Peyer's patch (tissue), 4 donors: ENCODE results near the gene LINGO1. TPM values are rescaled to one million over a fixed set of nuclear protein-coding genes. Genes with fewer than 3 reads are reported as not detected.
A peak's percentile ranks its signal among the peaks of the same experiment; 100 is the strongest.

Experiments
- DNase-seq, 3 donors: peaks; one replicate each; pipeline ENCODE4 v3.0.0-alpha.2; 2017 to 2019
- H3K27ac ChIP-seq, 4 donors: fragments of 200-600 bp; sonication (generic); one replicate each; pipeline ENCODE4 v1.5.1; 2016 to 2019
- H3K27me3 ChIP-seq, 2 donors: fragments of 200-600 bp; sonication (generic); one replicate each; pipeline ENCODE4 v1.5.1; 2019
- H3K36me3 ChIP-seq, 3 donors: fragments of 200-600 bp; sonication (generic); one replicate each; pipeline ENCODE4 v1.5.1; 2016 to 2019
- H3K4me1 ChIP-seq, 4 donors: fragments of 200-600 bp; sonication (generic); one replicate each; pipeline ENCODE4 v1.5.1; 2016 to 2019
- H3K4me3 ChIP-seq, 4 donors: fragments of 200-600 bp; sonication (generic); 1 replicate in 3 of 4; 2 replicates in 1 of 4; pipeline ENCODE4 v1.5.1; 2016 to 2019; ENCODE audit warnings: mild to moderate bottlenecking in 1 of 4
- H3K9me3 ChIP-seq, 4 donors: fragments of 200-600 bp; sonication (generic); one replicate each; pipeline ENCODE4 v1.5.1; 2016 to 2019; ENCODE audit warnings: mild to moderate bottlenecking in 1 of 4
- CTCF ChIP-seq, 6 experiments: fragments of 450-650 bp in 4 of 6; fragments of 200-600 bp in 2 of 6; sonication (generic) in 1 of 6; IDR thresholded peaks; one replicate each; pipeline ENCODE4 v1.5.1; 2017 to 2019; ENCODE audit warnings: antibody characterized with exemption in 6 of 6, mild to moderate bottlenecking in 3 of 6, moderate library complexity in 1 of 6
- POLR2A ChIP-seq, 2 donors: fragments of 450-650 bp; IDR thresholded peaks; one replicate each; pipeline ENCODE4 v1.5.1; 2017; ENCODE audit warnings: antibody characterized with exemption in 2 of 2, mild to moderate bottlenecking in 2 of 2, moderate library complexity in 2 of 2
- total RNA-seq, 4 donors: library from RNA; depleted of rRNA; stranded (reverse); fragments of >200 nt; gene quantifications; one replicate each; pipeline ENCODE4 v1.1.0, GENCODE V29; 2016

Gene LINGO1
- 1 to 10 TPM in 1 of 4 donors, not detected in 3; 3.0 TPM for total RNA-seq

GRCh38 chr15:77632534-77633133 lies at the start of gene LINGO1:
Gene LINGO1, minus strand, starts transcription at chr15:77632912. Its CDS starts 597 bp downstream, at chr15:77632315.
- H3K27me3 ChIP-seq, result peaks cover 0 to 18% of the 10 kb centered on the region in 2 donors
- no peaks in the 10 kb centered on the region for H3K36me3 ChIP-seq
- no peaks in the 10 kb centered on the region for H3K9me3 ChIP-seq
- H3K27ac ChIP-seq, result no peak within 1 kb of the TSS
- H3K4me1 ChIP-seq, result peaks cover 0 to 21% (median 13%) of the 10 kb centered on the region in 4 donors
- peak within 1 kb of the TSS; percentile 25 to 55 (median 48) for H3K4me3 ChIP-seq
- no peak for DNase-seq
- no peak for TF ChIP-seq POLR2A (IDR thresholded peaks at IDR 0.05)
- TF ChIP-seq CTCF (IDR thresholded peaks at IDR 0.05), result no peak

- Histone ChIP-seq H3K4me1 (no peaks in the 10 kb centered on the region), H3K36me3 (no peaks in the 10 kb centered on the region), H3K9me3 (no peaks in the 10 kb centered on the region), H3K27me3 (no peaks in the 10 kb centered on the region), H3K4me3 (no peak overlapping the region), H3K27ac (no peak overlapping the region)
- DNase-seq, result no peak
- TF ChIP-seq POLR2A (IDR thresholded peaks at IDR 0.05), result no peak
- no peak for TF ChIP-seq CTCF (IDR thresholded peaks at IDR 0.05)
Measured at GRCh38 chr15:77681362-77681761, 48.6 kb upstream of the LINGO1 start.

GRCh38 chr15:77676569-77677375 lies 44.1 kb upstream of the LINGO1 start:
- Histone ChIP-seq H3K9me3 (no peaks in the 10 kb centered on the region), H3K4me3 (no peak overlapping the region), H3K27ac (no peak overlapping the region), H3K4me1 (no peaks in the 10 kb centered on the region), H3K36me3 (no peaks in the 10 kb centered on the region), H3K27me3 (no peaks in the 10 kb centered on the region)
- TF ChIP-seq CTCF (IDR thresholded peaks at IDR 0.05), result no peak
- no peak for TF ChIP-seq POLR2A (IDR thresholded peaks at IDR 0.05)
- no peak for DNase-seq

GRCh38 chr15:77675806-77676415 lies 43.2 kb upstream of the LINGO1 start:
- H3K27me3 ChIP-seq, result no peaks in the 10 kb centered on the region
- H3K36me3 ChIP-seq, result no peaks in the 10 kb centered on the region
- no peaks in the 10 kb centered on the region for H3K4me1 ChIP-seq
- H3K9me3 ChIP-seq, result no peaks in the 10 kb centered on the region
- no peak for DNase-seq
- TF ChIP-seq POLR2A (IDR thresholded peaks at IDR 0.05) (no peak), CTCF (IDR thresholded peaks at IDR 0.05) (no peak)
- H3K4me3 ChIP-seq, result no peak overlapping the region
- no peak overlapping the region for H3K27ac ChIP-seq

GRCh38 chr15:77674327-77674726 lies 41.6 kb upstream of the LINGO1 start:
- H3K36me3 ChIP-seq, result no peaks in the 10 kb centered on the region
- H3K9me3 ChIP-seq, result no peaks in the 10 kb centered on the region
- DNase-seq, result no peak
- H3K27me3 ChIP-seq, result no peaks in the 10 kb centered on the region
- TF ChIP-seq CTCF (IDR thresholded peaks at IDR 0.05), result no peak
- no peak for TF ChIP-seq POLR2A (IDR thresholded peaks at IDR 0.05)
- no peak overlapping the region for H3K27ac ChIP-seq
- no peaks in the 10 kb centered on the region for H3K4me1 ChIP-seq
- no peak overlapping the region for H3K4me3 ChIP-seq
